Measurements from ENCODE around the gene COMMD9. TPM values are rescaled to one million over a fixed set of nuclear protein-coding genes. Genes with fewer than 3 reads are reported as not detected.

The COMMD9 gene
- total RNA-seq, 8 experiments from 2014 or later: 26.4 to 66.8 (median 43.7) TPM

GRCh38 chr11:36247493-36247892 is 41.7 kb downstream of the COMMD9 start:
- 33 to 89% (median 71%) methylated on average over 1 to 3 of the region's 3 CpGs for WGBS, 10 experiments
- H3K4me1 ChIP-seq (replicated peaks in 1 of 2): peaks cover 17 to 21% of the 10 kb centered on the region in 2 donors
- in situ Hi-C loops (cut with MboI; ENCODE audit: low pct_unique_long_range_greater_than_20kb in 2 of 9, low sequenced_read_pairs in 9 of 9, unreplicated experiment in 9 of 9): loop anchor here in 1 of 9 experiments (10.0 kb wide), 1 partner anchor 423 kb away; no protein-coding TSS in a partner anchor
- H3K27ac ChIP-seq: no peak overlapping the region
- no peak overlapping the region for H3K4me3 ChIP-seq
- ATAC-seq (replicated peaks in 6 of 8): no peak

GRCh38 chr11:36243641-36244040 is 45.6 kb downstream of the COMMD9 start:
- Histone ChIP-seq H3K4me3 (no peak overlapping the region), H3K27ac (no peak overlapping the region), H3K4me1 (replicated peaks in 1 of 2) (peaks cover 3 to 8% of the 10 kb centered on the region in 2 donors)
- 33 to 100% (median 60%) methylated on average over 1 of the region's 1 CpG; no CpG with 5 or more reads in 3 of the 10 experiments for WGBS, 10 experiments
- in situ Hi-C loops (cut with MboI; ENCODE audit: low pct_unique_long_range_greater_than_20kb in 2 of 9, low sequenced_read_pairs in 9 of 9, unreplicated experiment in 9 of 9): loop anchor here in 1 of 9 experiments (10.0 kb wide), 1 partner anchor 419 kb away; no protein-coding TSS in a partner anchor
- ATAC-seq (replicated peaks in 6 of 8): no peak

- Histone ChIP-seq H3K27ac (no peak overlapping the region), H3K4me1 (replicated peaks in 1 of 2) (peaks cover 3 to 8% of the 10 kb centered on the region in 2 donors), H3K4me3 (no peak overlapping the region)
- in situ Hi-C loops (cut with MboI; ENCODE audit: low pct_unique_long_range_greater_than_20kb in 2 of 9, low sequenced_read_pairs in 9 of 9, unreplicated experiment in 9 of 9): loop anchor here in 1 of 9 experiments (10.0 kb wide), 1 partner anchor 417 kb away; no protein-coding TSS in a partner anchor
- WGBS, 10 experiments: 100% methylated on average over 1 of the region's 1 CpG; no CpG with 5 or more reads in 6 of the 10 experiments
- no peak for ATAC-seq (replicated peaks in 6 of 8)
Measured at GRCh38 chr11:36241497-36241896, 47.7 kb downstream of the COMMD9 start.

- peaks cover 3 to 8% of the 10 kb centered on the region in 2 donors for H3K4me1 ChIP-seq (replicated peaks in 1 of 2)
- 50 to 93% (median 72%) methylated on average over 1 to 3 of the region's 4 CpGs; no CpG with 5 or more reads in 6 of the 10 experiments for WGBS, 10 experiments
- peak overlapping the region in 1 of 2 donors; percentile 10 for H3K27ac ChIP-seq
- in situ Hi-C loops (cut with MboI; ENCODE audit: low pct_unique_long_range_greater_than_20kb in 2 of 9, low sequenced_read_pairs in 9 of 9, unreplicated experiment in 9 of 9): loop anchor here in 1 of 9 experiments (10.0 kb wide), 1 partner anchor 416 kb away; no protein-coding TSS in a partner anchor
- no peak overlapping the region for H3K4me3 ChIP-seq
- ATAC-seq (replicated peaks in 6 of 8): peak in 1 of 8 experiments; percentile 59
Measured at GRCh38 chr11:36240801-36241200, 48.4 kb downstream of the COMMD9 start.

- 66 to 100% (median 93%) methylated on average over 2 to 4 of the region's 4 CpGs for WGBS, 10 experiments
- H3K27ac ChIP-seq: no peak overlapping the region
- H3K4me1 ChIP-seq (replicated peaks in 1 of 2): peaks cover 3 to 8% of the 10 kb centered on the region in 2 donors
- H3K4me3 ChIP-seq: no peak overlapping the region
- ATAC-seq (replicated peaks in 6 of 8): no peak
- in situ Hi-C loops (cut with MboI; ENCODE audit: low pct_unique_long_range_greater_than_20kb in 2 of 9, low sequenced_read_pairs in 9 of 9, unreplicated experiment in 9 of 9): loop anchor here in 1 of 9 experiments (10.0 kb wide), 1 partner anchor 415 kb away; no protein-coding TSS in a partner anchor
Measured at GRCh38 chr11:36240173-36240572, 49.1 kb downstream of the COMMD9 start.

GRCh38 chr11:36239636-36240035 is 49.6 kb downstream of the COMMD9 start:
- H3K4me3 ChIP-seq: no peak overlapping the region
- 50 to 100% (median 98%) methylated on average over 1 to 3 of the region's 3 CpGs for WGBS, 10 experiments
- H3K4me1 ChIP-seq (replicated peaks in 1 of 2): peaks cover 3 to 8% of the 10 kb centered on the region in 2 donors
- H3K27ac ChIP-seq: no peak overlapping the region
- ATAC-seq (replicated peaks in 6 of 8): no peak
- in situ Hi-C loops (cut with MboI; ENCODE audit: low pct_unique_long_range_greater_than_20kb in 2 of 9, low sequenced_read_pairs in 9 of 9, unreplicated experiment in 9 of 9): loop anchor here in 1 of 9 experiments (10.0 kb wide), 1 partner anchor 415 kb away; no protein-coding TSS in a partner anchor

- in situ Hi-C loops (cut with MboI; ENCODE audit: low pct_unique_long_range_greater_than_20kb in 2 of 9, low sequenced_read_pairs in 9 of 9, unreplicated experiment in 9 of 9): no loop called here
- WGBS, 10 experiments: 40 to 100% (median 90%) methylated on average over 1 of the region's 1 CpG; no CpG with 5 or more reads in 3 of the 10 experiments
- ATAC-seq (replicated peaks in 6 of 8): no peak
Measured at GRCh38 chr11:36238881-36239280, 50.3 kb downstream of the COMMD9 start.

GRCh38 chr11:36238036-36238631 is 51.1 kb downstream of the COMMD9 start:
- in situ Hi-C loops (cut with MboI; ENCODE audit: low pct_unique_long_range_greater_than_20kb in 2 of 9, low sequenced_read_pairs in 9 of 9, unreplicated experiment in 9 of 9): no loop called here
- Histone ChIP-seq H3K4me1 (replicated peaks in 1 of 2) (peaks cover 0 to 4% of the 10 kb centered on the region in 2 donors), H3K4me3 (no peak overlapping the region), H3K27ac (no peak overlapping the region)
- ATAC-seq (replicated peaks in 6 of 8): peak in 1 of 8 experiments; percentile 56

More at GRCh38 chr11:36238881-36239280, 50.3 kb downstream of the COMMD9 start:
- Histone ChIP-seq H3K4me3 (no peak overlapping the region), H3K27ac (no peak overlapping the region), H3K4me1 (replicated peaks in 1 of 2) (peaks cover 3 to 4% of the 10 kb centered on the region in 2 donors)

- peak in 2 of 8 experiments; percentile 32 to 70 for ATAC-seq (replicated peaks in 6 of 8)
- no peak overlapping the region for H3K4me3 ChIP-seq
- in situ Hi-C loops (cut with MboI; ENCODE audit: low pct_unique_long_range_greater_than_20kb in 2 of 9, low sequenced_read_pairs in 9 of 9, unreplicated experiment in 9 of 9): no loop called here
- no peak overlapping the region for H3K27ac ChIP-seq
- peaks cover 0 to 6% of the 10 kb centered on the region in 2 donors for H3K4me1 ChIP-seq (replicated peaks in 1 of 2)
Measured at GRCh38 chr11:36237391-36237790, 51.8 kb downstream of the COMMD9 start.

- in situ Hi-C loops (cut with MboI; ENCODE audit: low pct_unique_long_range_greater_than_20kb in 2 of 9, low sequenced_read_pairs in 9 of 9, unreplicated experiment in 9 of 9): no loop called here
- H3K4me1 ChIP-seq (replicated peaks in 1 of 2): peaks cover 4 to 8% of the 10 kb centered on the region in 2 donors
- WGBS, 10 experiments: 80 to 100% (median 94%) methylated on average over 1 to 3 of the region's 3 CpGs; no CpG with 5 or more reads in 3 of the 10 experiments
- H3K27ac ChIP-seq: no peak overlapping the region
- H3K4me3 ChIP-seq: no peak overlapping the region
- ATAC-seq (replicated peaks in 6 of 8): peak in 2 of 8 experiments; percentile 23 to 65
Measured at GRCh38 chr11:36235750-36236149, 53.5 kb downstream of the COMMD9 start.

GRCh38 chr11:36234825-36235224 is 54.4 kb downstream of the COMMD9 start:
- no peak overlapping the region for H3K27ac ChIP-seq
- H3K4me1 ChIP-seq (replicated peaks in 1 of 2): peaks cover 4 to 8% of the 10 kb centered on the region in 2 donors
- WGBS, 10 experiments: 80 to 100% (median 100%) methylated on average over 1 to 2 of the region's 2 CpGs; no CpG with 5 or more reads in 3 of the 10 experiments
- in situ Hi-C loops (cut with MboI; ENCODE audit: low pct_unique_long_range_greater_than_20kb in 2 of 9, low sequenced_read_pairs in 9 of 9, unreplicated experiment in 9 of 9): no loop called here
- H3K4me3 ChIP-seq: no peak overlapping the region
- no peak for ATAC-seq (replicated peaks in 6 of 8)

- H3K27ac ChIP-seq: no peak overlapping the region
- 0 to 67% (median 43%) methylated on average over 1 to 3 of the region's 3 CpGs; no CpG with 5 or more reads in 4 of the 10 experiments for WGBS, 10 experiments
- H3K4me3 ChIP-seq: no peak overlapping the region
- H3K4me1 ChIP-seq (replicated peaks in 1 of 2): peaks cover 4 to 8% of the 10 kb centered on the region in 2 donors
- peak in 4 of 8 experiments; percentile 62 to 79 (median 65) for ATAC-seq (replicated peaks in 6 of 8)
- in situ Hi-C loops (cut with MboI; ENCODE audit: low pct_unique_long_range_greater_than_20kb in 2 of 9, low sequenced_read_pairs in 9 of 9, unreplicated experiment in 9 of 9): no loop called here
Measured at GRCh38 chr11:36233204-36233603, 56.0 kb downstream of the COMMD9 start.

- peak in 7 of 8 experiments; percentile 25 to 76 (median 74) for ATAC-seq (replicated peaks in 6 of 8)
- Histone ChIP-seq H3K4me3 (no peak overlapping the region), H3K4me1 (replicated peaks in 1 of 2) (peaks cover 4 to 8% of the 10 kb centered on the region in 2 donors), H3K27ac (no peak overlapping the region)
- 23 to 77% (median 63%) methylated on average over 3 to 11 of the region's 11 CpGs for WGBS, 10 experiments
- in situ Hi-C loops (cut with MboI; ENCODE audit: low pct_unique_long_range_greater_than_20kb in 2 of 9, low sequenced_read_pairs in 9 of 9, unreplicated experiment in 9 of 9): no loop called here
Measured at GRCh38 chr11:36230779-36231699, 58.2 kb downstream of the COMMD9 start.

Measured in motor neuron (in vitro differentiated cells).